A172 (cell line): ENCODE measurements around the gene RGS11. TPM values are rescaled to one million over a fixed set of nuclear protein-coding genes. Genes with fewer than 3 reads are reported as not detected.

Experiments
- DNase-seq: peaks from one replicate; pipeline ENCODE4 v3.0.0-alpha.2; 2015; ENCODE audit warnings: low spot score
- total RNA-seq: library from RNA; depleted of rRNA; stranded (reverse); fragments of >200 nt; shearing (Covaris generic); gene quantifications from 2 replicates; pipeline ENCODE4 v1.2.3, GENCODE V29; 2014; rRNA removed

Gene RGS11
- total RNA-seq, 1 experiment from 2014 or later, result 0.07 TPM

GRCh38 chr16:229731-230281 is 45.9 kb downstream of the RGS11 start:
- DNase-seq, result no peak

DNA sequence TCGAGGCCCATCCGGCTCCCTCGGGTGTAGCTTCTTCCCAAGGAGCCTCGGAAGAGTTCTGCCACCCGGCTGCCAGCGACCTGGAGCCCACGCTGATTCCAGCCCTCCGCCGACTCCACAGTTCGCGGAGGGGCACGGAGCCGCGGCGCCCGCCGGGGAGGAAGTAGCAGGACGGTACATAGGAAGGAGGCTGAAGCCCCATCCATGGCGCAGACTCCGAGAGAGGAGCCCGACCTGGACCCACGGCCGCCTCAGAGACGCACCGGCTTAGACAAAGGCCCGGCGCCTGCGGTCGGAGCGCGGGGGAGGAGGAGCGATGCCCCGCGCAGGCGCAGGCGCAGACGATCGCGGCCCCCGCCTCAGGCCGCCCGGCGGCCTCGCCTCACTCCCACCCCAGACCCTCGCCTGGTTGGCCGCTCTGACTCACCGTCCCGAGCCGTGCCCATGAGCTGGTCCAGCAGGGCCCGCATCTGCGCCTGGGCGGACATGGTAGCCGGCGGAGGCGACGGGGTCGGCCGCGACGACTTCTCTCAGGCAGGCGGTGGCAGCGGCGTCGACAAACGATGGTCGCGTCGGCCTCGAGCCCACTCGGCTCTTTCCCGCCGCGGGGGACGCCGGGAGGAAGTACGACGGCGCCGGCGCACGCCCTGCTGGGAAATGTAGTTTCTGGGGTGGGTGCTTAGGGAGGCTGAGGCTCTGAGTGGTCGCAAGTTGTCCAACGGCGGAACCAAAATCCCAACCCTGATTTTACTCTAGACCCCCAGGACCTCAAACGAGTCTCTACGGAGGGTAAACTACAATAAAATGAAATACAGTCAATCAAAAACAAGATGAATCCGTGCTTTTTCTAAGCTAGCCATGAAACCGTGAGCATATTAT is 46.7 kb downstream of the RGS11 start, which contains the start of gene LUC7L:
LUC7L (minus strand) TSS at position 598 of the 879 bp plus-strand sequence; CDS start at position 488, 110 bp downstream.
- peak; percentile 76 for DNase-seq

DNA sequence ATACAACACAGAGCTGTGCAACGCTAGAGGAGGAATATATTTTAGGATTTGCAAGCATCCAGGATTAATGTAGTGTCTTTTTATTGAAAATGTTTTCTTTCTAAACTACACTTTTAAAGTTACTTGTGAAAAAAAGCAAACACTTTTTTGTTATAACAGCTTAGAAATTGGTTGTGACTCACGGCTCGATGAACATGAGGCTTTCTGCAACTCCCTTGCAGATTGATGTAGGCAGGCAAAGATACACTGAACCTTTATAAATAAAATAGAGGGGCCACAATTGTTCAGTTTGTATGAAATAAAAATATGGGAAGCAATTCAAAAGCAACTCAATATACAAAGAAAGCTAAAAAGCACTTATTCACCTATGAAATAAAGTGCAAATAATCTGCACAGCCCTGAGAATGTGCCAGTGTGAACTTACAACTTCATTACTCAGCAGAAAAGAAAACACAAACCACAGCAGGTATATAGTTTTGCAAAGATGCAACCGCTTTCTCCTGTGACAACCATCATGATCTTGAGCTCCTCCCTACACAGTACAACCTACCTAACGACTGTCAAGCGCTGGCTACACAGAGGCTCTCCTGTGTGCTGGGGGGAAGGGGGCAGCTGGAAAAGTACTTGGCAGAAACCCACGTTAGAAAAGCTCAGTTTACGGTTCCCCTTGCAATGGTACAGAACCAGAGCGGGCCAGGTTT is 47.4 kb downstream of the RGS11 start:
- DNase-seq, result peak; percentile 37

- DNase-seq, result no peak
Observed at GRCh38 chr16:220021-220420, 55.7 kb downstream of the RGS11 start.

Other genes with a start within 250 kb of the RGS11 start
- 11.7 and 15.9 TPM in 2 replicates for gene POLR3K, start 222.3 kb downstream of the RGS11 start, total RNA-seq
- 70.8 and 84.5 TPM in 2 replicates for gene SNRNP25, start 222.1 kb downstream of the RGS11 start, total RNA-seq
- 39.3 and 43.7 TPM in 2 replicates for gene RHBDF1, start 203.3 kb downstream of the RGS11 start, total RNA-seq
- 144 TPM in 2 replicates for gene MPG, start 197.7 kb downstream of the RGS11 start, total RNA-seq
- gene NPRL3, start 137.3 kb downstream of the RGS11 start, total RNA-seq, result 7.3 TPM in 2 replicates
- not detected in 2 replicates for gene HBZ, start 123.3 kb downstream of the RGS11 start, total RNA-seq
- gene HBM, start 110.0 kb downstream of the RGS11 start, total RNA-seq, result not detected in 2 replicates
- gene HBA2, start 103.1 kb downstream of the RGS11 start, total RNA-seq, result not detected in 2 replicates
- gene HBA1, start 99.3 kb downstream of the RGS11 start, total RNA-seq, result not detected in 2 replicates
- not detected in 2 replicates for gene HBQ1, start 95.5 kb downstream of the RGS11 start, total RNA-seq
- 62.4 and 80.0 TPM in 2 replicates for gene LUC7L, start 46.5 kb downstream of the RGS11 start, total RNA-seq
- gene FAM234A, start 41.1 kb downstream of the RGS11 start, total RNA-seq, result 72.1 and 106 TPM in 2 replicates
- 1.1 and 4.0 TPM in 2 replicates for gene ARHGDIG, start 4.6 kb upstream of the RGS11 start, total RNA-seq
- 0.29 and 0.41 TPM in 2 replicates for gene PDIA2, start 7.2 kb upstream of the RGS11 start, total RNA-seq
- 39.0 and 50.5 TPM in 2 replicates for gene AXIN1, start 76.8 kb upstream of the RGS11 start, total RNA-seq
- 234 and 252 TPM in 2 replicates for gene MRPL28, start 94.6 kb upstream of the RGS11 start, total RNA-seq
- gene PGAP6, start 106.0 kb upstream of the RGS11 start, total RNA-seq, result 46.6 and 58.5 TPM in 2 replicates
- gene NME4, start 121.3 kb upstream of the RGS11 start, total RNA-seq, result 161 and 179 TPM in 2 replicates
- 8.1 and 12.5 TPM in 2 replicates for gene DECR2, start 125.9 kb upstream of the RGS11 start, total RNA-seq
- 22.0 and 27.4 TPM in 2 replicates for gene RAB11FIP3, start 149.7 kb upstream of the RGS11 start, total RNA-seq